ENCODE data around the gene GNG4. TPM values are rescaled to one million over a fixed set of nuclear protein-coding genes. Genes with fewer than 3 reads are reported as not detected.

GNG4 gene
- total and polyA plus RNA-seq, 7 donors = 1.5 to 31.9 (median 3.9) TPM

DNA sequence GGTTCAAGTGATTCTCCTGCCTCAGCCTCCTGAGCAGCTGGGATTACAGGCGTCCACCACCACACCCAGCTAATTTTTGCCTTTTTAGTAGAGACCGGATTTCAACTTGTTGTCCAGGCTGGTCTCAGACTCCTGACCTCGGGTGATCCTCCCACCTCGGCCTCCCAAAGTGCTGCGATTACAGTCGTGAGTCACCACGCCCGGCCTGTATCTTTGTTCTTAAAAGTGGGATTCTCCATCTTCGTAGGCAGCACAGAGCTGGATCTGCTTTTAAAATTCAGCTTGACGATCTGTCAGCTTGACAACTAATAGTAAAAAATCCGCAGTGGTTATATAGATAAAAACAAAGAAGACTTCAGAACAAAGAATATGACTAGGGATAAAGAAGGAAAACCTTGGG, 2.8 kb upstream of the GNG4 start:
- 93 to 94% methylated on average over 11 of the region's 11 CpGs for WGBS, 2 donors
- Histone ChIP-seq H3K4me3 (no peak overlapping the region), H3K36me3 (no peaks in the 10 kb centered on the region), H3K27ac (no peak overlapping the region), H3K9me3 (peaks cover 0 to 5% (median 0%) of the 10 kb centered on the region in 4 donors), H3K4me1 (peaks cover 0 to 29% (median 26%) of the 10 kb centered on the region in 4 donors), H3K27me3 (peaks cover 28 to 71% (median 38%) of the 10 kb centered on the region in 3 donors)
- no peak for TF ChIP-seq EP300 (IDR thresholded peaks at IDR 0.05)
- no peak for TF ChIP-seq POLR2A (IDR thresholded peaks at IDR 0.05)
- TF ChIP-seq, protein P1, sequence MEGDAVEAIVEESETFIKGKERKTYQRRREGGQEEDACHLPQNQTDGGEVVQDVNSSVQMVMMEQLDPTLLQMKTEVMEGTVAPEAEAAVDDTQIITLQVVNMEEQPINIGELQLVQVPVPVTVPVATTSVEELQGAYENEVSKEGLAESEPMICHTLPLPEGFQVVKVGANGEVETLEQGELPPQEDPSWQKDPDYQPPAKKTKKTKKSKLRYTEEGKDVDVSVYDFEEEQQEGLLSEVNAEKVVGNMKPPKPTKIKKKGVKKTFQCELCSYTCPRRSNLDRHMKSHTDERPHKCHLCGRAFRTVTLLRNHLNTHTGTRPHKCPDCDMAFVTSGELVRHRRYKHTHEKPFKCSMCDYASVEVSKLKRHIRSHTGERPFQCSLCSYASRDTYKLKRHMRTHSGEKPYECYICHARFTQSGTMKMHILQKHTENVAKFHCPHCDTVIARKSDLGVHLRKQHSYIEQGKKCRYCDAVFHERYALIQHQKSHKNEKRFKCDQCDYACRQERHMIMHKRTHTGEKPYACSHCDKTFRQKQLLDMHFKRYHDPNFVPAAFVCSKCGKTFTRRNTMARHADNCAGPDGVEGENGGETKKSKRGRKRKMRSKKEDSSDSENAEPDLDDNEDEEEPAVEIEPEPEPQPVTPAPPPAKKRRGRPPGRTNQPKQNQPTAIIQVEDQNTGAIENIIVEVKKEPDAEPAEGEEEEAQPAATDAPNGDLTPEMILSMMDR (IDR thresholded peaks at IDR 0.05) = no peak
- no peak for TF ChIP-seq POLR2AphosphoS5 (IDR thresholded peaks at IDR 0.05)
- DNase-seq = no peak
- intact Hi-C loops (cut with DNase I) = no loop called here

DNA sequence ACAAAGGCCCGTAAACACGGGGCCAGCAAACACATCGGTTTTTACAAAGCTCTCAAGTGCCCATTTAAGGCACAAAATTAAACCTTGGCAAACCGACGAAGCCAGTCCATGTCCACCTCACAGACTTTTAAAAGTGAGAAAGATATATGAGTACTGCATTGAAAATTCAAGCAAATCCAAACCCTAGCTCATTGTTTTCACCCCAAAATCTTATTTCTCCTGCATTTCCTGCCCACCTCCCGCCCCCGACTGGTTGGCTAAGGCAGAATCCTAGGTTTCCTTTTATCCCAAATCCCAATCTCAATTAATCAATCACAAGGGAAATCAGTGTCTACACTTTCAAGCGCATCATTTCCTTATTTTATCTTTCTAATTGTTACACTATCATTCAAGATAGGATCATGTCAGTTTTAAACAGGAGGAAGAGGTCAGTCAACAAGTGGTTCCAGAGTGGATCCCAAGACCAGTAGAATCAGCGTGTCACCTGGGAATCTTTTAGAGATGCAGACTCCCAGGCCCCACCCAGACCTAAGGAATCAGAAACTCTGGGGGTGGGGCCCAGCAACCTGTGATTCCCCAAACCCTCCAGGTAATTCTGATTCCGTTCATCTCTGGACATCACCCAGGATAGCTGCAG, 1.7 kb upstream of the GNG4 start:
- H3K4me1 ChIP-seq = peaks cover 0 to 29% (median 26%) of the 10 kb centered on the region in 4 donors
- intact Hi-C loops (cut with DNase I) = no loop called here
- no peak overlapping the region for H3K27ac ChIP-seq
- DNase-seq = no peak
- peaks cover 0 to 5% (median 0%) of the 10 kb centered on the region in 4 donors for H3K9me3 ChIP-seq
- H3K4me3 ChIP-seq = no peak overlapping the region
- H3K36me3 ChIP-seq = no peaks in the 10 kb centered on the region
- peaks cover 28 to 80% (median 38%) of the 10 kb centered on the region in 3 donors for H3K27me3 ChIP-seq
- 43 to 45% methylated on average over 10 of the region's 10 CpGs for WGBS, 2 donors
- TF ChIP-seq POLR2A (IDR thresholded peaks at IDR 0.05) (no peak), EP300 (IDR thresholded peaks at IDR 0.05) (no peak), POLR2AphosphoS5 (IDR thresholded peaks at IDR 0.05) (no peak)
- TF ChIP-seq, protein P1 (IDR thresholded peaks at IDR 0.05) = no peak

DNA sequence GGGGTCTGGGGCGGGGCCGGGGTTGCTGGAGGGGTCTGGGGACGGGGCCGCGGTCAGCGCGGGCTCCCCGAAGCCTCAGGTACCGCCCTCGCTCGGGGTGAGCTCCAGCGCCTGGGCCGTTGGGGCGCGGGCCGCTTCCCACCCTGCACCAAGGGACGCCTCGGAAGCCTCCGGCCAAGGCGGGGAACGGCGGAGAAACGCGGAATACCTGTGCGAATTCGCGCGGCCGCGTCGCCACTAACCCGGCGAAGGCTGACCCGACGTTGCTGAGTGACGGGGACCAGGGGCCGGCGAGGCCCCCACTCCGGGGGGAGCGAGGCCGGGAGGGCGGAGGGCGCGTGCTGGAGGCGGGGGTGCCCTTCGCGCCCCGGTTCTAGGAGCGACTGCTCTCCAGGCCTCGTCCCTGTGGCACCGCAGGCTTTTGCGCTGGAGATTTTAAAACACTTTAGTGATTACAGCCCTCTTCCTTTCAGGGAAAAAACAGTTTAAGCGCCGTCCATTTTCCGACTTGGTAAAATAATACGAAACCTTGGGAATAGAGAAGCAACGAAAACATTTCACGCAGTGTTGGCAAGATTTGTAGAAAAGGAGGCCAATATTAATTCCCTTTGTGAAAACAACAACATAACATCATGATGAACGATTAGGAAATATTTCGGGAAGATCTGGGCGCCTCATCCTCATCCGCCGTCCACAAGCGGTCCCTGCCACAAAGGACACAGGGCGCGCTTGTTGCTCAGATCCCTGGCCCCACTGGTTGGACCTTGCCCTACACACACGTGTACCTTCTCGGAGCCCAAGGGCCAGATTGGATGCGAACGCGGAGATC, 971 bp upstream of the GNG4 start:
- H3K27ac ChIP-seq = no peak overlapping the region
- peak; percentile 48 for DNase-seq
- no peaks in the 10 kb centered on the region for H3K36me3 ChIP-seq
- TF ChIP-seq EP300 (IDR thresholded peaks at IDR 0.05) (no peak), POLR2A (IDR thresholded peaks at IDR 0.05) (no peak), POLR2AphosphoS5 (IDR thresholded peaks at IDR 0.05) (no peak)
- TF ChIP-seq, protein P1 (IDR thresholded peaks at IDR 0.05) = no peak
- intact Hi-C loops (cut with DNase I) = no loop called here
- 2 to 4% methylated on average over 71 of the region's 71 CpGs for WGBS, 2 donors
- H3K4me3 ChIP-seq = peak overlapping the region in 3 of 4 donors; percentile 46 to 57 (median 55)
- H3K4me1 ChIP-seq = peaks cover 0 to 29% (median 26%) of the 10 kb centered on the region in 4 donors
- H3K9me3 ChIP-seq = peaks cover 0 to 5% (median 0%) of the 10 kb centered on the region in 4 donors
- H3K27me3 ChIP-seq = peaks cover 28 to 87% (median 38%) of the 10 kb centered on the region in 3 donors

DNA sequence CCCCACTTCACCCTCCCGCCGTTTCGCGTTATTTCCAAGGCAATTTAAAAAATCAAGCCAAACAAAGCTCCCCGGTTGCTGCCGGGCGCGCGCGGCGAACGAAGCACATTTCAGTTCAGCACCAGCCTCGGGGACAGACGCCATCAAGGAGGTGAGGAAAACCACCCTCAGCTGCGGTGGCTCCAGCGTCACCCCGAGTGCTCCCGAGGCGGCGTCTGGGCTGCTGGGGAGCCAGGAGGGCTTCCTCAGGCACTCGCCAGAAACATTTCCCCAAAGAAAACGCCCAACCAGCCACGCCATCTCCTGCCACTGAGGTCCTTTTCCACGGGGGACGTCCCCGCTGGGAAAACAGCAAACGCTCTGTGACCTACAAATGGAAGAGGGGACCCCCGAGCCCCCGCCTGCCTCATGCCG, 623 bp downstream of the GNG4 start:
- intact Hi-C loops (cut with DNase I) = no loop called here
- TF ChIP-seq, protein P1 (IDR thresholded peaks at IDR 0.05) = no peak
- TF ChIP-seq POLR2AphosphoS5 (IDR thresholded peaks at IDR 0.05) (no peak), POLR2A (IDR thresholded peaks at IDR 0.05) (no peak), EP300 (IDR thresholded peaks at IDR 0.05) (no peak)
- no peaks in the 10 kb centered on the region for H3K36me3 ChIP-seq

More for the DNA sequence above, 623 bp downstream of the GNG4 start:
- Histone ChIP-seq H3K4me1 (peaks cover 0 to 29% (median 26%) of the 10 kb centered on the region in 4 donors), H3K27ac (no peak overlapping the region), H3K27me3 (peaks cover 25 to 86% (median 38%) of the 10 kb centered on the region in 3 donors), H3K4me3 (peak overlapping the region in 3 of 4 donors; percentile 46 to 57 (median 55)), H3K9me3 (peaks cover 0 to 1% (median 0%) of the 10 kb centered on the region in 4 donors)
- DNase-seq = peak; percentile 64
- 0 to 1% methylated on average over 30 of the region's 30 CpGs for WGBS, 2 donors

Data from sigmoid colon (tissue), 7 donors.